ENCODE measurements around the gene MATN3.

Gene MATN3

GRCh38 chr2:19947184-19947940, 65.1 kb downstream of the MATN3 start:
- Histone ChIP-seq H3K79me2 (ENCODE audit: control insufficient read depth, insufficient read depth, low read length) (no peaks in the 10 kb centered on the region), H2BK120ac (ENCODE audit: low read depth, low read length) (no peak overlapping the region), H3K4ac (ENCODE audit: low read depth, low read length) (no peak overlapping the region), H3K4me2 (ENCODE audit: low read length) (no peak overlapping the region), H3K36me3 (ENCODE audit: control insufficient read depth, insufficient read depth, low read length) (no peaks in the 10 kb centered on the region), H3K27me3 (ENCODE audit: insufficient read depth, low read length, poor library complexity) (no peaks in the 10 kb centered on the region), H3K27ac (ENCODE audit: low read depth, low read length) (no peak overlapping the region), H3K9ac (ENCODE audit: low read length) (no peak overlapping the region), H3K4me3 (ENCODE audit: low read length) (no peak overlapping the region), H3K23ac (ENCODE audit: low read length) (no peak overlapping the region), H3K4me1 (ENCODE audit: control insufficient read depth, low read depth, low read length) (no peaks in the 10 kb centered on the region), H2AK5ac (ENCODE audit: low read length) (no peak overlapping the region), H3K56ac (ENCODE audit: low read length) (no peak overlapping the region), H4K8ac (ENCODE audit: low read depth, low read length) (no peak overlapping the region), H2BK15ac (replicated peaks; ENCODE audit: low read depth) (no peak overlapping the region), H2BK5ac (ENCODE audit: low read length) (no peak overlapping the region), H3K79me1 (ENCODE audit: low read length) (no peaks in the 10 kb centered on the region), H4K5ac (ENCODE audit: low read length) (no peak overlapping the region), H3K18ac (ENCODE audit: low read length) (no peak overlapping the region)
- DNase-seq: no peak
- no CpG with 5 or more reads among the region's 4 CpGs for WGBS (ENCODE audit: extremely low coverage, insufficient coverage, low lambda C conversion rate)

GRCh38 chr2:19944205-19944845, 68.1 kb downstream of the MATN3 start:
- no peaks in the 10 kb centered on the region for H3K79me1 ChIP-seq (ENCODE audit: low read length)
- no peak overlapping the region for H3K27ac ChIP-seq (ENCODE audit: low read depth, low read length)
- H4K8ac ChIP-seq (ENCODE audit: low read depth, low read length): no peak overlapping the region
- H3K79me2 ChIP-seq (ENCODE audit: control insufficient read depth, insufficient read depth, low read length): no peaks in the 10 kb centered on the region
- no peak overlapping the region for H2BK15ac ChIP-seq (replicated peaks; ENCODE audit: low read depth)
- no peaks in the 10 kb centered on the region for H3K27me3 ChIP-seq (ENCODE audit: insufficient read depth, low read length, poor library complexity)
- no peaks in the 10 kb centered on the region for H3K36me3 ChIP-seq (ENCODE audit: control insufficient read depth, insufficient read depth, low read length)
- no peak overlapping the region for H3K23ac ChIP-seq (ENCODE audit: low read length)
- H3K9ac ChIP-seq (ENCODE audit: low read length): no peak overlapping the region
- H3K4me3 ChIP-seq (ENCODE audit: low read length): no peak overlapping the region
- no peak overlapping the region for H3K4ac ChIP-seq (ENCODE audit: low read depth, low read length)
- H4K5ac ChIP-seq (ENCODE audit: low read length): no peak overlapping the region
- H2AK5ac ChIP-seq (ENCODE audit: low read length): no peak overlapping the region
- DNase-seq: peak; percentile 31
- H3K4me2 ChIP-seq (ENCODE audit: low read length): no peak overlapping the region
- no peaks in the 10 kb centered on the region for H3K4me1 ChIP-seq (ENCODE audit: control insufficient read depth, low read depth, low read length)
- no peak overlapping the region for H3K18ac ChIP-seq (ENCODE audit: low read length)
- no peak overlapping the region for H3K56ac ChIP-seq (ENCODE audit: low read length)
- H2BK120ac ChIP-seq (ENCODE audit: low read depth, low read length): no peak overlapping the region
- WGBS (ENCODE audit: extremely low coverage, insufficient coverage, low lambda C conversion rate): no CpG with 5 or more reads among the region's 2 CpGs
- H2BK5ac ChIP-seq (ENCODE audit: low read length): no peak overlapping the region

DNA sequence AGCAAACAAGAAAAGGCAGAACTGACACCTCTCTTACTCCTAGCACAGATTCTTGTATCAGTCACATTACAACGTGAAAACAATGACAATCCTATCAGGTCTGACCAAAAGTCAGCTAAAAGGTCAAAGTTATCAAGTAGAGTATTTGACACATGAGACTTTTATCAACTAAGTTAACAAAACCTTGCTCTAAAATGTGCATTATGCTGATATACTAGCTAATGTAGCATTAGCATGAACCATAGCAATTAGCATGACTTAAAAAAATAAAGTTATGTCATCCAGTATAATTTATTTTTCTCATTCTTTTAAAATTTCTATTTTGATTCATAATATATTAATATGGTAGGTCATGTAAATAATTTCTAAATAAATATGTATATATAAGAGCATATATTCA, 69.3 kb downstream of the MATN3 start:
- Histone ChIP-seq H4K8ac (ENCODE audit: low read depth, low read length) (no peak overlapping the region), H4K5ac (ENCODE audit: low read length) (no peak overlapping the region), H3K23ac (ENCODE audit: low read length) (no peak overlapping the region), H2BK5ac (ENCODE audit: low read length) (no peak overlapping the region), H2AK5ac (ENCODE audit: low read length) (no peak overlapping the region), H3K27me3 (ENCODE audit: insufficient read depth, low read length, poor library complexity) (no peaks in the 10 kb centered on the region), H3K9ac (ENCODE audit: low read length) (no peak overlapping the region), H3K4me3 (ENCODE audit: low read length) (no peak overlapping the region), H3K4ac (ENCODE audit: low read depth, low read length) (no peak overlapping the region), H2BK120ac (ENCODE audit: low read depth, low read length) (no peak overlapping the region), H2BK15ac (replicated peaks; ENCODE audit: low read depth) (no peak overlapping the region), H3K18ac (ENCODE audit: low read length) (no peak overlapping the region), H3K4me1 (ENCODE audit: control insufficient read depth, low read depth, low read length) (no peaks in the 10 kb centered on the region), H3K56ac (ENCODE audit: low read length) (no peak overlapping the region), H3K4me2 (ENCODE audit: low read length) (no peak overlapping the region), H3K79me1 (ENCODE audit: low read length) (no peaks in the 10 kb centered on the region), H3K79me2 (ENCODE audit: control insufficient read depth, insufficient read depth, low read length) (no peaks in the 10 kb centered on the region), H3K36me3 (ENCODE audit: control insufficient read depth, insufficient read depth, low read length) (no peaks in the 10 kb centered on the region), H3K27ac (ENCODE audit: low read depth, low read length) (no peak overlapping the region)
- no CpG with 5 or more reads among the region's 1 CpG for WGBS (ENCODE audit: extremely low coverage, insufficient coverage, low lambda C conversion rate)
- DNase-seq: peak; percentile 47

GRCh38 chr2:19942199-19942598, 70.3 kb downstream of the MATN3 start:
- no peak overlapping the region for H4K5ac ChIP-seq (ENCODE audit: low read length)
- H3K9ac ChIP-seq (ENCODE audit: low read length): no peak overlapping the region
- H3K27ac ChIP-seq (ENCODE audit: low read depth, low read length): no peak overlapping the region
- no peak overlapping the region for H3K4me3 ChIP-seq (ENCODE audit: low read length)
- no peaks in the 10 kb centered on the region for H3K79me1 ChIP-seq (ENCODE audit: low read length)
- no peaks in the 10 kb centered on the region for H3K79me2 ChIP-seq (ENCODE audit: control insufficient read depth, insufficient read depth, low read length)
- no peak overlapping the region for H3K4me2 ChIP-seq (ENCODE audit: low read length)
- H4K8ac ChIP-seq (ENCODE audit: low read depth, low read length): no peak overlapping the region
- H3K4me1 ChIP-seq (ENCODE audit: control insufficient read depth, low read depth, low read length): no peaks in the 10 kb centered on the region
- H3K23ac ChIP-seq (ENCODE audit: low read length): no peak overlapping the region
- H2BK15ac ChIP-seq (replicated peaks; ENCODE audit: low read depth): no peak overlapping the region
- H2AK5ac ChIP-seq (ENCODE audit: low read length): no peak overlapping the region
- no peak overlapping the region for H3K18ac ChIP-seq (ENCODE audit: low read length)
- H3K56ac ChIP-seq (ENCODE audit: low read length): no peak overlapping the region
- DNase-seq: no peak
- no peak overlapping the region for H2BK5ac ChIP-seq (ENCODE audit: low read length)
- H3K4ac ChIP-seq (ENCODE audit: low read depth, low read length): no peak overlapping the region
- peaks cover 2% of the 10 kb centered on the region for H3K36me3 ChIP-seq (ENCODE audit: control insufficient read depth, insufficient read depth, low read length)
- no peak overlapping the region for H2BK120ac ChIP-seq (ENCODE audit: low read depth, low read length)
- no peaks in the 10 kb centered on the region for H3K27me3 ChIP-seq (ENCODE audit: insufficient read depth, low read length, poor library complexity)

Measured in mesendoderm (in vitro differentiated cells).